Retinal pigment epithelial cell (primary cell): ENCODE data around the gene CD37.
"Not testable (repeated sequence)": the region's sequence is repeated elsewhere in the genome, so short reads cannot be mapped to it uniquely, and the experiment has no call there.

Experiments
- DNase-seq: peaks from one replicate; pipeline ENCODE4 v3.0.0-alpha.2; 2010; ENCODE audit warnings: low read depth
- H3K4me3 ChIP-seq: 2 replicates; pipeline ENCODE4 v1.5.1; 2011; ENCODE audit warnings: mild to moderate bottlenecking, low read length, control low read depth, moderate library complexity
- TF ChIP-seq, protein P1 (sequence below): conservative IDR thresholded peaks from 2 replicates; pipeline ENCODE4 v1.5.1; 2011; ENCODE audit warnings: low read depth, low read length, control low read depth, inconsistent platforms

CD37 gene, protein sequence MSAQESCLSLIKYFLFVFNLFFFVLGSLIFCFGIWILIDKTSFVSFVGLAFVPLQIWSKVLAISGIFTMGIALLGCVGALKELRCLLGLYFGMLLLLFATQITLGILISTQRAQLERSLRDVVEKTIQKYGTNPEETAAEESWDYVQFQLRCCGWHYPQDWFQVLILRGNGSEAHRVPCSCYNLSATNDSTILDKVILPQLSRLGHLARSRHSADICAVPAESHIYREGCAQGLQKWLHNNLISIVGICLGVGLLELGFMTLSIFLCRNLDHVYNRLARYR

DNA sequence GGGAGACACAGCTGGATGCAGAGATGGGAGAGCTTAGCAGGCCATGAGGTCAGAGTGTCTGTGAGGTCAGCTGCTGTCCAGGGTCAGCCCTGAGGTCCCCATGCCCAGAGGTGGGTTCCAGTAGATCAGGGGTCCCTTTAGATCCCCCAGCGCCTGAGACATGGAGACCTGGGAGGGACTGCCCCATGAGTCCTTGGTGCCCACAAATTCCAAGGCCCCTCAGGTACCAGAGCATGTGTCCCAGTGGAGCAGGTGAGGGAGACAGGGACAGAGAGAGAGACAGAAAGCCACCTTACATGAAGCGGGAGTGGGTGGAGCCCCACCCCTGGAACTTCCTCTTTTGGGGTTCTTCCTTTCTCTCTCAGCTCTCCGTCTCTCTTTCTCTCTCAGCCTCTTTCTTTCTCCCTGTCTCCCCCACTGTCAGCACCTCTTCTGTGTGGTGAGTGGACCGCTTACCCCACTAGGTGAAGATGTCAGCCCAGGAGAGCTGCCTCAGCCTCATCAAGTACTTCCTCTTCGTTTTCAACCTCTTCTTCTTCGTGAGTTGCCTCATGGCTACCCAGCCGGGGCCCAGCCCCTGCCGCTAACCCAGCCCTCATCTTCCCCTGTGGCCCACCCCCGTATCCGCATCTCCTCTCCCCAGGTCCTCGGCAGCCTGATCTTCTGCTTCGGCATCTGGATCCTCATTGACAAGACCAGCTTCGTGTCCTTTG, at the start of gene CD37:
CD37 (plus strand) TSS at position 336 of the 713 bp plus-strand sequence; CDS start at position 471, 135 bp downstream.
- H3K4me3 ChIP-seq = no peak within 1 kb of the TSS
- TF ChIP-seq, protein P1, sequence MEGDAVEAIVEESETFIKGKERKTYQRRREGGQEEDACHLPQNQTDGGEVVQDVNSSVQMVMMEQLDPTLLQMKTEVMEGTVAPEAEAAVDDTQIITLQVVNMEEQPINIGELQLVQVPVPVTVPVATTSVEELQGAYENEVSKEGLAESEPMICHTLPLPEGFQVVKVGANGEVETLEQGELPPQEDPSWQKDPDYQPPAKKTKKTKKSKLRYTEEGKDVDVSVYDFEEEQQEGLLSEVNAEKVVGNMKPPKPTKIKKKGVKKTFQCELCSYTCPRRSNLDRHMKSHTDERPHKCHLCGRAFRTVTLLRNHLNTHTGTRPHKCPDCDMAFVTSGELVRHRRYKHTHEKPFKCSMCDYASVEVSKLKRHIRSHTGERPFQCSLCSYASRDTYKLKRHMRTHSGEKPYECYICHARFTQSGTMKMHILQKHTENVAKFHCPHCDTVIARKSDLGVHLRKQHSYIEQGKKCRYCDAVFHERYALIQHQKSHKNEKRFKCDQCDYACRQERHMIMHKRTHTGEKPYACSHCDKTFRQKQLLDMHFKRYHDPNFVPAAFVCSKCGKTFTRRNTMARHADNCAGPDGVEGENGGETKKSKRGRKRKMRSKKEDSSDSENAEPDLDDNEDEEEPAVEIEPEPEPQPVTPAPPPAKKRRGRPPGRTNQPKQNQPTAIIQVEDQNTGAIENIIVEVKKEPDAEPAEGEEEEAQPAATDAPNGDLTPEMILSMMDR = no peak
- no peak for DNase-seq

DNA sequence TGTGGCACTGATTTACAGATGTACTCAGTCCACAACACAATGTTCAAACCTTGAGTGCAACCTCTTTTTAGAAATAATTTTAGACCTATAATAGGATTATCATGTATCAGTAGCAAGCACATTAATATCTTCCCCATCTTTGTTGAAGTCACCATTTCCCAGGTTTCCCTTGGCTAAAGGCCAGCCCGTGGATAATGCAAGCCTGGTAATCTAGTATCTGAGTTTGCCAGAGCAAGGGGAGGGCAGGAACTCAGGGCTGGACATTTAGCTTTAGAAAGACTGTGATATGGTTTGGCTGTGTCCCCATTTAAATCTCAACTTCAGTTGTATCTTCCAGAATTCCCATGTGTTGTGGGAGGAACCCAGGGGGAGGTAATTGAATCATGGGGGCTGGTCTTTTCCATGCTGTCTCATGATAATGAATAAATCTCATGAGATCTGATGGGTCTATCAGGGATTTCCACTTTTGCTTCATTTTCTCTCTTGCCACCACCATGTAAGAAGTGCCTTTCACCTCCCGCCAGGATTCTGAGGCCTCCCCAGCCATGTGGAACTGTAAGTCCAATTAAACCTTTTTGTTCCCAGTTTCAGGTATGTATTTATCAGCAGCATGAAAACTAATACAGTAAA, 48.0 kb upstream of the CD37 start:
- no peak for DNase-seq
- no peak overlapping the region for H3K4me3 ChIP-seq
- TF ChIP-seq, protein P1 = no peak

DNA sequence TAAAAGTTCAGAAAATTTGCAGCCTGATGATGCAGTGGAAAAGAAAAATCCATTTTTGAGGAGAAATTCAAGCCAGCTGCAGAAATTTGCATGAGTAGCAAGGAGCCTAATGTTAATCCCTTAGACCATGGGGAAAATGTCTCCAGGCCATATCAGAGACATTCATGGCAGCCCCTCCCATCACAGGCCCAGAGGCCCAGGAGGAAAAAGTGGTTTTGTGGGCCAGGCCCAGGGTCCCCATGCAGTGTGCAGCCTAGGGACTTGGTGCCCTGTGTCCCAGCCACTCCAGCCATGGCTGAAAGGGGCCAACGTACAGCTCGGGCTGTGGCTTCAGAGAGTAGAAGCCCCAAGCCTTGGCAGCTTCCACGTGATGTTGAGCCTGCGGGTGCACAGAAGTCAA, 47.0 kb upstream of the CD37 start:
- DNase-seq = not testable (repeated sequence)

DNA sequence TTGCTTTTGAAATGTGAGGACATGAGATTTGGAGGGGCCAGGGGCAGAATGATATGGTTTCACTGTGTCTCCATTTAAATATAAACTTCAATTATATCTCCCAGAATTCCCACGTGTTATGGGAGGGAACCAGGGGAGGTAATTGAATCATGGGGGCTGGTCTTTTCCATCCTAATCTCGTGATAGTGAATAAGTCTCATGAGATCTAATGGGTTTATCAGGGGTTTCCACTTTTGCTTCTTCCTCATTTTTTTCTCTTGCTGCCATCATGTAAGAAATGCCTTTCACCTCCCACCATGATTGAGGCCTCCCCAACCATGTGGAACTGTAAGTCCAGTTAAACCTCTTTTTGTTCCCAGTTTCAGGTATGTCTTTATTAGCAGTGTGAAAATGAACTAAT, 45.9 kb upstream of the CD37 start:
- H3K4me3 ChIP-seq, DNase-seq: not testable (repeated sequence)

More for the DNA sequence above, 47.0 kb upstream of the CD37 start:
- H3K4me3 ChIP-seq = not testable (repeated sequence)

DNA sequence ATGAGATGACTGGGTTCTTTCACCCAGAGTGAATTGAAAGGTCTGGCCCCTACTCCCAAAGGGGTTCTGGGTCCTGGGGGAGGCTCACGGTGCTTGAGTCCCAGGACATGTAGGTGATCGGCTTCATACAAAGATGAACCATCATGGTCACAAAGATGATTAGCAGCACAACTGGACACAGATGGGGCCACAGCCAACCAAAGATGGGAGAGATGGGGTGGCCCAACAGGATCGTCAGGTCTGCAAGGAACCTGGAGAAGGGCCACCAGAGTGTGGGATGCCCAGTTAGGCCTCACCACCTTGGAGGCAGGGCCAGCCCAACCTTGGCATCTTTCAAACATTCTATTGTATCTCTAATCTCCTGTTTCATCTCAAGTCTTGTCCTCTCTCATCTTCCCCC, 44.7 kb upstream of the CD37 start:
- TF ChIP-seq, protein P1 = no peak
- no peak for DNase-seq
- H3K4me3 ChIP-seq = no peak overlapping the region

DNA sequence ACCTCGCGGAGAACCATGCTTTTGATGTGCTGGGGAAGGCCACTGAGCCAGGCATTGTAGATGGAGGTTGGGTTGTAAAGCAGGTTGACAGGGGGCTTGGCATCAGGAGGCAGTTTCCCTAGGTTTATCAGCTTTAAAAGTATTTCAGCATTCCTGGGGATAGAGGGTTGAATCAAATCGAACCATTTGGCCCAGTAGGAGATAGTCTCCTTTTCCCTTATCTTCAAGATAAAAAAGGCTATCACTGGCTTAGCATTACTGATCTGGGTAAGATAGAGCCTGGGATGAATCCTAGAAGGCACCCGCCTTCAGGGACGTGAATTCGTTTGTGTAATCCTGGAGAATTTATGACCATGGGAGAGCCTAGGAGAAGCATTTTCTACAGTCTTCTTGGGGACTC, 40.8 kb upstream of the CD37 start:
- no peak for DNase-seq
- TF ChIP-seq, protein P1 = no peak
- H3K4me3 ChIP-seq = no peak overlapping the region

DNA sequence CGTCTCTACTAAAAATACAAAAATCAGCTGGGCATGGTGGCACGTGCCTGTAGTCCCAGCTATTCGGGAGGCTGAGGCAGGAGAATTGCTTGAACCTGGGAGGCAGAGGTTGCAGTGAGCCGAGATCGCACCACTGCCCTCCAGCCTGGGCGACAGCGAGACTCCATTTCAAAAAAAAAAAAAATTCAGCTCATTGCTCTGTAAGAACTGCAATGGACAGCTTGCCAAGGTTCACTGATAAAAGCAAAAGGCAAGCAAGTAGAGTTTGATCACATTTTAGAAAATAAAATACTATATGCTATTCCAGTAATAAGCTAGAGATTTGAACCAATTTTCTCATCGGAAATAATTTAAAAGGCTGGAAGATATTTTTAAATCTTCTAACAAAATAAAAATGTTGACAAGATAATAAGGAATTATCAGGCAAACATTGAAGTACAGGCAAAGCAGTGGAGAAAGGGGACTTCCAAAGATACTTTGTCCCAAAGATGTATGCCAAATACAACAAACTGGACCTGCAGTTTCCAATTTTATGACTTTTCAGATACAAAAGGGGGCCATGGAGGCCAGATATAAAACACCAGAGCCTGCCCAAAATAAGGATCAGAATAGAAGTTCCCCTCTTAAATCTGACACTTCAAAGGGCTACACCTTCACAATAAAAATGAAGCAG, 39.9 kb upstream of the CD37 start:
- TF ChIP-seq, protein P1 = no peak
- no peak overlapping the region for H3K4me3 ChIP-seq
- no peak for DNase-seq
